Natural killer cell treated with Interleukin-12 subunit alpha and Interleukin-12 subunit beta and Interleukin-15 and Interleukin-18, amount 100 ng/mL, for 72 hours (primary cell): ENCODE results near the gene CAPZB. TPM values are rescaled to one million over a fixed set of nuclear protein-coding genes. Genes with fewer than 3 reads are reported as not detected.

Experiments
- ATAC-seq, 2 donors: fragments of 150-1000 bp; cut with Tn5 transposase in 1 of 2; sonication (Bioruptor Pico), chemical (Tn5 transposase) in 1 of 2; 2 replicates each; pipeline ENCODE4 v1.10.0; 2021
- DNase-seq: peaks from one replicate; pipeline ENCODE4 v3.0.0; 2022; ENCODE audit warnings: low spot score
- H3K27ac Mint-ChIP-seq, 2 donors: 1 replicate in 1 of 2; 2 replicates in 1 of 2; pipeline ENCODE4 v1.8.0; 2022; ENCODE audit warnings: mixed read lengths in 2 of 2, mild to moderate bottlenecking in 1 of 2, moderate library complexity in 1 of 2
- H3K27me3 Mint-ChIP-seq, 2 donors: 1 replicate in 1 of 2; 2 replicates in 1 of 2; pipeline ENCODE4 v1.8.0; 2022; ENCODE audit warnings: mixed read lengths in 2 of 2
- H3K36me3 Mint-ChIP-seq: one replicate; pipeline ENCODE4 v1.8.0; 2022; ENCODE audit warnings: mixed read lengths
- H3K4me1 Mint-ChIP-seq, 2 donors: 1 replicate in 1 of 2; 2 replicates in 1 of 2; pipeline ENCODE4 v1.8.0; 2022; ENCODE audit warnings: low read depth in 2 of 2, mixed read lengths in 2 of 2, mild to moderate bottlenecking in 1 of 2
- H3K4me3 Mint-ChIP-seq: one replicate; pipeline ENCODE4 v1.8.0; 2022; ENCODE audit warnings: mixed read lengths
- H3K9me3 Mint-ChIP-seq: 2 replicates; pipeline ENCODE4 v1.8.0; 2022; ENCODE audit warnings: mixed read lengths
- total RNA-seq, 2 donors: library from RNA; stranded (reverse); gene quantifications; one replicate each; pipeline ENCODE4 v1.2.3, GENCODE V29; 2022

The CAPZB gene
- total RNA-seq, 2 donors from 2014 or later = 270 to 359 TPM

DNA sequence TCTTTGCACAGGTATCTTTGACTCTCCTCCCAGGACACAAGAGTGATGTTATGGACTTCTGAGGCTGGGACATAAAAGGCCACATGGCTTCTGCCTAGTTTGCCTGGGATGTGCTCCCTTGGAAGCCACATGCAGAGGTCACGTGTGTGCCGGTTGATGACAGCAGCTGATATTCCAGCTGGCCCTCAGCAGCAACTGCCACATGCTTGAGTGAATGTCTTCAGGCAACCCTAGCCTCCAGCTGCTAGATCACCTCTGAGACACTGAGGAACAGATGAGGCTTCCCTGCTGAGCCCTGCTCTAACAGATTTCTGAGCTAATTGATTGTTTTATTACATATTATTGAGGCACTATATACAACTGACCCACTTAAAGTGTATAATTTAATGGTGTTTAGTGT is 185.1 kb downstream of the CAPZB start:
- Mint-ChIP-seq H3K4me1 (no peaks in the 10 kb centered on the region), H3K27ac (no peak overlapping the region), H3K36me3 (peaks cover 19% of the 10 kb centered on the region), H3K4me3 (no peak overlapping the region), H3K9me3 (peaks cover 5% of the 10 kb centered on the region), H3K27me3 (no peaks in the 10 kb centered on the region)
- ATAC-seq (no peak), DNase-seq (no peak)

DNA sequence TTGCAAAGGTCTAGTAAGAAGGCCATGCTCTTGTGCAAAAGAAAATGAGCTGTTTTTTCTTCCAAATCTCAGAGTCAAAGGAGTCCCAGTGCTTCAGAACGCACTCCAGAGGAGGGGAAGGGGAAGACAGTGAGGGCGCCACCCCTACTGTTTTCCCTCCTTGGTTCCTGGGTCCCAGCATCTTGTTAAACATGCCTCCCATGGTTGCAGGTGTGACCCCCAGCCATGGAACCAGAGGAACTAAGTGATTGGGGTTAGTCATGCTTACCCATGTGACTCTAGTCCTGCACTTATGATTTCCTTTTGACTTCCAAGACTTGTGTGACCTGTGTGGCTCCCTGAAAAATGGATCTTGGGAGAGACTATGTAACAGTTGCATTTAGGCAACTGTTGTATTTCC is 190.7 kb downstream of the CAPZB start:
- peaks cover 3% of the 10 kb centered on the region in 2 donors for H3K27me3 Mint-ChIP-seq
- H3K4me3 Mint-ChIP-seq = no peak overlapping the region
- DNase-seq = no peak
- no peaks in the 10 kb centered on the region for H3K4me1 Mint-ChIP-seq
- ATAC-seq = no peak
- no peak overlapping the region for H3K27ac Mint-ChIP-seq
- H3K9me3 Mint-ChIP-seq = peaks cover 9% of the 10 kb centered on the region
- peaks cover 20% of the 10 kb centered on the region for H3K36me3 Mint-ChIP-seq

DNA sequence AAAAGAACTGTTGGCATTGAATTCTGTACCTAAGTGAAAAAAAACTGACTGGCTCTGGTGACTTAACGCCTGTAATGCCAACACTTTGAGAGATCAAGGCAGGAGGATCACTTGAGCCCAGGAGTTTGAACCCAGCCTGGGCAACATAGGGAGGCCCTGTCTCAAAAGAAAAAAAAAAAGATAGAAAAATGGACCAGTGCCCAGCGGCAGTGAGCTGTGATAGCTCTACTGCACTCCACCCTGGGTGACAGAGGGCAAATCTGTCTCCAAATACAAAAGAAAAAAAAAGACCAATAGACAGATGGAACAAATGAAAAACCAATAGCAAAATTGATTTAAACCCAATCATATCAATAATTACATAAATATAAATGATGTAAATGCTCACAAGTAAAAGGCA is 196.1 kb downstream of the CAPZB start:
- DNase-seq = no peak
- Mint-ChIP-seq H3K4me1 (peaks cover 8 to 10% of the 10 kb centered on the region in 2 donors), H3K9me3 (peaks cover 2% of the 10 kb centered on the region), H3K27ac (no peak overlapping the region), H3K36me3 (peaks cover 4% of the 10 kb centered on the region), H3K4me3 (peak overlapping the region; percentile 53), H3K27me3 (peaks cover 12 to 15% of the 10 kb centered on the region in 2 donors)
- no peak for ATAC-seq

Other genes starting within 250 kb of the CAPZB start
- 10 to 100 TPM; 54.2 to 85.7 TPM for gene EMC1, start 234.0 kb downstream of the CAPZB start, total RNA-seq
- gene MRTO4, start 233.7 kb downstream of the CAPZB start, total RNA-seq = 100 to 1,000 TPM in 1 of 2 donors, 10 to 100 TPM in 1; 65.5 to 139 TPM
- 1 to 10 TPM in 1 of 2 donors, under 1 TPM in 1; 0.43 to 2.0 TPM for gene AKR7A3, start 196.8 kb downstream of the CAPZB start, total RNA-seq
- gene AKR7A2, start 173.4 kb downstream of the CAPZB start, total RNA-seq = 10 to 100 TPM; 29.6 to 37.7 TPM
- gene SLC66A1, start 173.2 kb downstream of the CAPZB start, total RNA-seq = 10 to 100 TPM; 10.0 to 14.9 TPM
- 10 to 100 TPM in 1 of 2 donors, 1 to 10 TPM in 1; 9.3 to 24.4 TPM for gene NBL1, start 158.8 kb upstream of the CAPZB start, total RNA-seq
- not detected for gene HTR6, start 179.3 kb upstream of the CAPZB start, total RNA-seq